Hematopoietic multipotent progenitor cell treated with erythropoietin and hydrocortisone succinate and interleukin-3 and kit ligand, for 17 days (in vitro differentiated cells): ENCODE results near the gene GGPS1.
"Not testable (repeated sequence)": the region's sequence is repeated elsewhere in the genome, so short reads cannot be mapped to it uniquely, and the experiment has no call there.

Experiments used
- DNase-seq: peaks from one replicate; pipeline ENCODE4 v3.0.0-alpha.2; 2015; ENCODE audit warnings: low spot score

The GGPS1 gene

GRCh38 chr1:235328271-235329138, at the start of gene GGPS1:
GGPS1 (plus strand) TSS chr1:235328570; CDS start chr1:235335265, 6,695 bp downstream.
- DNase-seq = peak; percentile 99

- no peak for DNase-seq
These were observed 49.5 kb upstream of the GGPS1 start for GRCh38 chr1:235278915-235279292.

GRCh38 chr1:235279694-235280093, 48.7 kb upstream of the GGPS1 start:
- DNase-seq = no peak

DNA sequence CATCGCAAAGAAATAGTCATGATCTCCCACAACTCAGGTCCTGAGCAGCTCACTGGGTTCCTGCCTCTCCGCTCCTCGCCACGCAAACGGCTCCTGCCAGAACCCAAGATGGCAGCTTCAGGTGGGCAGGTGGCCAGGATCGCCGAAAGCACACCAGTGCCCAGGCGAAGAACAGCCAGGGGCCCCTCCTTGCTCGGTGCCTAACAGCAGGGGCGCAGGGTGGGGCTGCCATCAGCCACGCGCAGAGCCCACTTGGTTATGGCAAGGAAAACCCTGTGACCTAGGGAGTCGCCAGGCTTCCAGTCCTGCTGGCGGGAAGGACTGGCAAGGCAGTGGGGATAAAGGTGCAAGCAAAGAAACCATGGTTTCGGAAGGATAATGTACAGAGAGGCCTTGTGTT, 47.9 kb upstream of the GGPS1 start:
- no peak for DNase-seq

GRCh38 chr1:235283636-235284035, 44.7 kb upstream of the GGPS1 start:
- DNase-seq = not testable (repeated sequence)

DNA sequence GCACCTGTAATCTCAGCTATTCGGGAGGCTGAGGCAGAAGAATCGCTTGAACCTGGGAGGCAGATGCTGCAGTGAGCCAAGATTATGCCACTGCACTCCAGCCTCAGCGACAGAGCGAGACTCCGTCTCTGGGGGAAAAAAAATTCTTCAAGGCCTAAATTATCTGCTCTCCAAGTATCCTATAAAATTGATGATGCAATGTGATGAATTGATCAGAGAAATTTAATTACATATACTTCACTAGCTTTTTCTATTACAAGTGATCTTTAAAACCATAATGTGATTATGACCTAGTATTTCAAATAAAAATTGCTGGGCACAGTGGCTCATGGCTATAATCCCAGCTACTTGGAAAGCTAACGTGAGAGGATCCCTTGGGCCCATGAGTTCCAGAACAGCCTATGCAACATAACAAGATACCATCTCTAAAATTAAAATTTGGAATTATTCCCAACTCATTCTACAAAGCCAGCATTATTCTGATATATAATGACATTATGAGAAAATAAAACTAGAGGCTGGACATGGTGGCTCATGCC, 44.1 kb upstream of the GGPS1 start:
- DNase-seq = no peak

- DNase-seq = no peak
These were observed 41.7 kb upstream of the GGPS1 start for GRCh38 chr1:235286667-235287066.

- no peak for DNase-seq
These were observed 41.0 kb upstream of the GGPS1 start for GRCh38 chr1:235287208-235287882.

- no peak for DNase-seq
These were observed 38.3 kb upstream of the GGPS1 start for GRCh38 chr1:235289859-235290739.

- DNase-seq = no peak
These were observed 37.4 kb upstream of the GGPS1 start for GRCh38 chr1:235290740-235291502.

DNA sequence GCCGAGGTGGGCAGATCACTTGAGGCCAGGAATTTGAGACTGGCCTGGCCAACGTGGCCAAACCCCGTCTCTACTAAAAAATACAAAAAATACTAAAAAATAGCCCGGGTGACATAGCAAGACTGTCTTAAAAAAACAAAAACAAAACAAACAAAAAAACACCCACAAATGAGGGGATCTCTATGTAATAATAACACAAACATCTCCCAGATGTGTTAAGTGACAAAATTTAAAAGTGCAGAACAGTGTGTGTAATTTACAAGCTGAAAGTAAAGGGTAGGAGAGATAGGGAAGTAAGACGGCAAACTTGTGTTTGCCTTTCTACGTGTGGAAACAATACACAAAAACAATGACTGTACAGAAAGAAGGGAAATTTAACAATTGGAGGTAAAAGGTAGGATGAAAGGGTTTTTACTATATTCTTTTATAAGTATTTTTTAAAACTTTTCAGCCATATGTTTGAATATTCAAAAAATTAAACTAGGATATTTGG, 36.7 kb upstream of the GGPS1 start:
- no peak for DNase-seq

DNA sequence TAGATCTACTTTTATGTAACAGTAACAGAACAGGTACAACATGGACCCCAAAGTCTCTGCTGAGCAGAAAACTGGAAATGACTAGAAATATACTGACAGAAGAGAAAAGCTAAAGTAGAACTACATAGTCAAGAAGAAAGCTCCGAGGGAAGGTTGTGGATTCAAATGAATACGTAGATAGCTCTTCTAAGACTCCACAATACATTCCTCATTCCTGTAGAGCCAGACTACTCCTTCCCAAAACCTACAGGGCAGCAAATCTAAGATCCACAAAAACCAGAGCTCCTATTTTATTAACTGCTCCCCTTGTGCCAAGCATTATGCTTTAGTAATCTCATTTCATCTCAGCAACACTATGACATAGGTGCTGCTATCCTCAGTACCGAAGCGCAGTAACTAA, 35.6 kb upstream of the GGPS1 start:
- DNase-seq = no peak

DNA sequence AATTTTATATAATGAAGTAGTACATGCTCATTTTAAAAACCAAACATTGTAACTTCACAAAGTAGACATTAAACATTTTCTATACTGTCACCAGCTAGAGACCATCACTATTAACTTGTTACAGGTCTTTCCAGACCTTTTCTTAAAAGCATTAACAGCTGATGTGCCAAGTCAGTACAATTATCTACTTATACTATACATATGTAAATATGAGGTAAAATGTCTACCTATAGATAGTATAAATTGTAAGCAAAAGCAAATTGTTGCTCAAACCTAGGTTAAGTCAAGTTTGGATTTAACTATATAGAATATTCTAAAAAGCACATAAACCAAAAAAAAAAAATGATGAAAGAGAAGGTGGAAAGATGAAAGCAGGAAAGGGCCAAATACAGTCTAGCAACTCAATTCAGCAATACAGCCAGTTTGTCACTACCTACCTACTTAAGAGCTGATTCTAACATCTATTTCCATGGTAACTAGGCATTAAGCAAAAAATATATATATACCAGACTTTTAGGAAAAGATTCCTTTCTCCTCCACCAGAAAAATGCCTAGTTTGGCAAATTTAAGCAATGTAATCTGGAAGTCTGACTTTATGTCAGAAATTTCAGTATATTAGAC, 34.9 kb upstream of the GGPS1 start:
- DNase-seq = no peak

- no peak for DNase-seq
These were observed 32.4 kb upstream of the GGPS1 start for GRCh38 chr1:235295902-235296350.

- no peak for DNase-seq
These were observed 31.6 kb upstream of the GGPS1 start for GRCh38 chr1:235296729-235297128.

GRCh38 chr1:235297579-235297978, 30.8 kb upstream of the GGPS1 start:
- DNase-seq = no peak

DNA sequence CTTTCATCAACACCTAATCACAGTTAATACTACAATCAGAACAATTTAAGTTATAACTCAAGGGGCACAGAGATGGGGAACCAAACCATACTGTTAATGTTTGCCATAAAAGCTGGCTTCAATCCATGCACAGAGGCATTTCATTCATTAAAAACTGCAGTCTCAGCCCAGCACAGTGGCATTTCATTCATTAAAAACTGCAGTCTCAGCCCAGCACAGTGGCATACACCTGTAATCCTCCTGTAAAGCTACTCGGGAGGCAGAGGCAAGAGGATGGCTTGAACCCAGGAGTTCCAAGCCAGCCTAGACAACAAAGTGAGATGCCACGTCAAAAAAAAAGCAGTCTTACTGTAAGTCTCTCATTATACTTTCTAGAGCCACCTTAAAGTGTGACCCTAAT, 29.6 kb upstream of the GGPS1 start:
- no peak for DNase-seq

DNA sequence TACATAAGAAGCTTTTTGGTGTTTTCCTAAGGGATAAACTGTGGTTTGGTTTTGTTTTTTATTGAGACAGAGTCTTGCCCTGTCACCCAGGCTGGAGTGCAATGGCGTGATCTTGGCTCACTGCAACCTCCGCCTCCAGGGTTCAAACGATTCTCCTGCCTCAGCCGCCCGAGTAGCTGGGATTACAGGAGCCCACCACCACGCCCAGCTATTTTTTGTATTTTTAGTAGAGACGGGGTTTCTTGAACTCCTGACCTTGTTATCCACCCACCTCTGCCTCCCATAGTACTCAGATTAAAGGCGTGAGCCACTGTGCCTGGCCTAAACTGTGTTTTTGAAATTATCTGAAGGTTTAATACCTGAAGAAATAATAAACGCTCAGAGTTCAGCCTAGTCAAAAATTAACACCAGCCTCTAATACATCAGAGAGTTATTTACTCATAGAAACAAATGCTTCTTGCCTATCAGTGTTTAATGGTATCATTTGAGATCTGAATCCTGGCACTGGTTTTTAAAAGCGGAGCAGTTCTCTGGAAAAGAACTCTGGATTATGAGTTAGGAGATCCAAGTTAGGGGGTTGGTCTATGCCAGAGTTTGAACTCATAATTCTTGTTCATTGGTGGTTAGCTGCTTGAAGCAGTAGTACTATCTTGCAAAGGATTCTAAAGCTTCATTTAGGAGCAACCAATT, 29.1 kb upstream of the GGPS1 start:
- DNase-seq = no peak

DNA sequence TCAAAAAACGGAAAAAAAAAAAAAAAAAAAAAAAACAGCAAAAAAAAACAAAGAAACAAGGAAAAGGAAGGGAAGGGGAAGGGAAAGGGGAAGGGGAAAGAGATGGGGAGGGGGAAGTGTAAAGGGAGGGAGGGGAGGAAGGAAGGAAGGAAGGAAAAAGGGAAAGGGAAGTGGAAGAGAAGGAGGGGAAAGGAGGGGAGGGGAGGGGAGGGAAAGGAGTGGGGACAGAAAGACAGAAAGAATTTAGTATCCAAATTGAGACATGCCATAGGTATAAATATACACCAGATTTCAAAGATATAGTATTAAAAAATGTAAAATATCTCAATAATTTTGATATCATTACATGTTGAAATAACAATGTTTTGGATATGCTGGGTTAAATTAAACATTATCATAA, 26.2 kb upstream of the GGPS1 start:
- DNase-seq = no peak
